CD14-positive monocyte (primary cell): ENCODE data around the gene GATA3. TPM values are rescaled to one million over a fixed set of nuclear protein-coding genes. Genes with fewer than 3 reads are reported as not detected.

Experiments used
- DNase-seq, 3 donors: peaks; one replicate each; pipeline ENCODE4 v3.0.0-alpha.2; 2011 to 2022
- H2AFZ ChIP-seq: 2 replicates; pipeline ENCODE4 v1.6.0; 2012; ENCODE audit warnings: mild to moderate bottlenecking, low read depth, low read length, inconsistent platforms; ENCODE audit not compliant: insufficient read depth, poor library complexity, severe bottlenecking
- H3K27ac ChIP-seq, 2 donors: 1 replicate in 1 of 2; 2 replicates in 1 of 2; pipeline ENCODE4 v1.5.1; 2012 to 2013; ENCODE audit warnings: low read length in 2 of 2, control low read depth in 1 of 2, inconsistent platforms in 1 of 2, low read depth in 1 of 2, mild to moderate bottlenecking in 1 of 2
- H3K27me3 ChIP-seq, 2 donors: one replicate each; pipeline versions ENCODE4 v1.6.0 to v1.6.1; 2011 to 2013; ENCODE audit warnings: low read length in 2 of 2; ENCODE audit not compliant: control insufficient read depth in 2 of 2, insufficient read depth in 2 of 2
- H3K36me3 ChIP-seq, 2 donors: replicated peaks in 1 of 2; 1 replicate in 1 of 2; 2 replicates in 1 of 2; pipeline versions ENCODE4 v1.5.1 to v1.6.1; 2012 to 2013; ENCODE audit warnings: low read length in 2 of 2, control low read depth in 1 of 2, inconsistent platforms in 1 of 2, mild to moderate bottlenecking in 1 of 2; ENCODE audit not compliant: insufficient read depth in 2 of 2, control insufficient read depth in 1 of 2
- H3K4me1 ChIP-seq, 2 donors: 1 replicate in 1 of 2; 2 replicates in 1 of 2; pipeline versions ENCODE4 v1.5.1 to v1.6.1; 2012 to 2013; ENCODE audit warnings: low read length in 2 of 2, control low read depth in 1 of 2, inconsistent platforms in 1 of 2, mild to moderate bottlenecking in 1 of 2, moderate library complexity in 1 of 2; ENCODE audit not compliant: insufficient read depth in 2 of 2, control insufficient read depth in 1 of 2
- H3K4me2 ChIP-seq: replicated peaks from 2 replicates; pipeline ENCODE3; 2012; ENCODE audit warnings: low read length, moderate library complexity, mild to moderate bottlenecking; ENCODE audit not compliant: poor library complexity, severe bottlenecking; ENCODE audit errors: extremely low read depth
- H3K4me3 ChIP-seq, 3 experiments: fragments of 200-600 bp in 1 of 3; sonication (generic) in 1 of 3; replicated peaks in 1 of 3; 1 replicate in 2 of 3; 2 replicates in 1 of 3; pipeline ENCODE4 v1.5.1; 2011 to 2013; ENCODE audit warnings: low read length in 3 of 3, mild to moderate bottlenecking in 3 of 3, control low read depth in 2 of 3, low read depth in 2 of 3, inconsistent platforms in 1 of 3, moderate library complexity in 1 of 3
- H3K79me2 ChIP-seq: 2 replicates; pipeline ENCODE4 v1.6.0; 2012; ENCODE audit warnings: mild to moderate bottlenecking, control low read depth, inconsistent platforms, low read length, moderate library complexity; ENCODE audit not compliant: insufficient read depth
- H3K9ac ChIP-seq: 2 replicates; pipeline ENCODE4 v1.6.0; 2017; ENCODE audit warnings: low read length, mild to moderate bottlenecking; ENCODE audit not compliant: insufficient read depth, poor library complexity, severe bottlenecking
- H3K9me3 ChIP-seq, 2 donors: replicated peaks in 1 of 2; 1 replicate in 1 of 2; 2 replicates in 1 of 2; pipeline versions ENCODE4 v1.5.1 to v1.6.1; 2012 to 2013; ENCODE audit warnings: low read length in 2 of 2, control low read depth in 1 of 2; ENCODE audit not compliant: control insufficient read depth in 1 of 2, insufficient read depth in 1 of 2
- H4K20me1 ChIP-seq: 2 replicates; pipeline ENCODE4 v1.6.0; 2012; ENCODE audit warnings: mild to moderate bottlenecking, low read length, control low read depth, moderate library complexity; ENCODE audit not compliant: insufficient read depth
- H3K27ac Mint-ChIP-seq, 7 donors: one replicate each; pipeline ENCODE4 v1.8.0; 2020; ENCODE audit warnings: mild to moderate bottlenecking in 7 of 7, mixed read lengths in 7 of 7, moderate library complexity in 6 of 7, inconsistent platforms in 2 of 7
- H3K27me3 Mint-ChIP-seq, 3 donors: one replicate each; pipeline ENCODE4 v1.8.0; 2021 to 2022; ENCODE audit warnings: low read depth in 3 of 3, mild to moderate bottlenecking in 3 of 3, mixed read lengths in 3 of 3, moderate library complexity in 3 of 3, inconsistent platforms in 1 of 3
- H3K36me3 Mint-ChIP-seq, 2 donors: one replicate each; pipeline ENCODE4 v1.8.0; 2020; ENCODE audit warnings: mixed read lengths in 2 of 2, inconsistent platforms in 1 of 2, mild to moderate bottlenecking in 1 of 2
- H3K4me1 Mint-ChIP-seq: one replicate; pipeline ENCODE4 v1.8.0; 2020; ENCODE audit warnings: mild to moderate bottlenecking, mixed read lengths
- H3K4me3 Mint-ChIP-seq, 2 donors: one replicate each; pipeline ENCODE4 v1.8.0; 2020; ENCODE audit warnings: mild to moderate bottlenecking in 2 of 2, mixed read lengths in 2 of 2, moderate library complexity in 1 of 2
- H3K9me3 Mint-ChIP-seq, 7 donors: one replicate each; pipeline ENCODE4 v1.8.0; 2020 to 2022; ENCODE audit warnings: mixed read lengths in 7 of 7, mild to moderate bottlenecking in 6 of 7, moderate library complexity in 6 of 7, inconsistent platforms in 2 of 7
- WGBS: methylation state at CpG from one replicate; pipeline ENCODE4 v1.1.5; 2013; ENCODE audit warnings: missing lambda C conversion rate; ENCODE audit not compliant: insufficient coverage; 5-methylcytosine and 5-hydroxymethylcytosine counted together
- intact Hi-C, 2 donors: fragments of 100-400 bp; cut with micrococcal nuclease; formaldehyde crosslinking; loops; one replicate each; pipeline versions ENCODE4 v1.15.0 to v1.15.1; 2023
- polyA plus RNA-seq, 3 donors: library from polyadenylated mRNA; depleted of rRNA in 1 of 3; unstranded in 2 of 3; stranded (reverse) in 1 of 3; fragments of 300-500 nt in 2 of 3; fragments of >200 nt in 1 of 3; fragmentation: Illumina TruSeq in 2 of 3; gene quantifications; 1 replicate in 2 of 3; 2 replicates in 1 of 3; pipeline ENCODE4 v1.2.3, GENCODE V29; 2012 to 2021
- TF ChIP-seq, protein P1 (sequence below): fragments of 200-600 bp; IDR thresholded peaks from one replicate; pipeline ENCODE4 v1.8.0; 2022; ENCODE audit warnings: antibody characterized with exemption, mild to moderate bottlenecking

Gene GATA3
- polyA plus RNA-seq, 3 donors, result 0.07 to 0.08 TPM; not detected in 1

DNA sequence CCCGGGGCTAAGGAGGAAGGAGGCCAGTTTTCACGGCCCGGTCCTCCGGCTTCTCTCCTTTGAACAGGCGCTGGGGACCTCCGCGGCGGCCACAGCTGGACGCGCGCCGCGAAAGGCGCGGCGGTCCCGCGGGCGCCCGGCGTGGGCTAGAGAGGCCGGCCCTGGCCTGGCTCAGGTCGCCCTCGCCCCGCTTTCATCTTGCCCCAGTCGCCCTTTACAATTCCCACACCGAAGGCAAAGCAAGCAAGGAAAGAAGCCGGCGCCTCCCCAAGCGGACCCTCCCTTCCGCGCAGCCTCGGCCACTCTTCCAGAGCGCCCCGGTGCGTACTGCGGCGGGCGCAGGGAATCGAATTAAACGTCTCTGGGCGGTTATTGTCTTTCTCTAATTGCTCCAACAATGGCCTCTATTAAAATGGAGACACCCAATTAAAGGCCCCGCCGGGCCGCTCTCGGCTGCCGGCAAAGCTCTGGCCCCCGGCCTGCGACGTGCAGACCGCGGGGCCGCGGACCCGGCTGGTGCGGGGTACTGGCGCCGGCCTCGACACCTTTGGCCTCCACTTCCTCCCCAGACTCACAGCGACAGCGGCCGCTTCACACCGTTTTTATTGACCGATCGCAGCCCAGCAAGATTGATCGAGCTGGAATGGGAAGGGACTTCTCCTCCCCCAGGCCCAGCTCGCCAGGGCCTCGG, 4.5 kb upstream of the GATA3 start:
- peaks cover 24 to 37% of the 10 kb centered on the region in 2 donors for H3K4me1 ChIP-seq
- no peak overlapping the region for H3K4me3 ChIP-seq
- peak overlapping the region in 1 of 2 donors; percentile 80 for H3K4me3 Mint-ChIP-seq
- peaks cover 39% of the 10 kb centered on the region for H3K4me1 Mint-ChIP-seq
- peaks cover 84 to 97% of the 10 kb centered on the region in 2 donors for H3K27me3 ChIP-seq
- H3K36me3 Mint-ChIP-seq, result peaks cover 4 to 11% of the 10 kb centered on the region in 2 donors
- intact Hi-C loops, result no loop called here
- peaks cover 7 to 58% of the 10 kb centered on the region in 2 donors for H3K9me3 ChIP-seq
- H3K79me2 ChIP-seq, result no peaks in the 10 kb centered on the region
- no peak overlapping the region for H2AFZ ChIP-seq
- H3K27ac Mint-ChIP-seq, result no peak overlapping the region
- H3K36me3 ChIP-seq, result no peaks in the 10 kb centered on the region
- TF ChIP-seq, protein P1, sequence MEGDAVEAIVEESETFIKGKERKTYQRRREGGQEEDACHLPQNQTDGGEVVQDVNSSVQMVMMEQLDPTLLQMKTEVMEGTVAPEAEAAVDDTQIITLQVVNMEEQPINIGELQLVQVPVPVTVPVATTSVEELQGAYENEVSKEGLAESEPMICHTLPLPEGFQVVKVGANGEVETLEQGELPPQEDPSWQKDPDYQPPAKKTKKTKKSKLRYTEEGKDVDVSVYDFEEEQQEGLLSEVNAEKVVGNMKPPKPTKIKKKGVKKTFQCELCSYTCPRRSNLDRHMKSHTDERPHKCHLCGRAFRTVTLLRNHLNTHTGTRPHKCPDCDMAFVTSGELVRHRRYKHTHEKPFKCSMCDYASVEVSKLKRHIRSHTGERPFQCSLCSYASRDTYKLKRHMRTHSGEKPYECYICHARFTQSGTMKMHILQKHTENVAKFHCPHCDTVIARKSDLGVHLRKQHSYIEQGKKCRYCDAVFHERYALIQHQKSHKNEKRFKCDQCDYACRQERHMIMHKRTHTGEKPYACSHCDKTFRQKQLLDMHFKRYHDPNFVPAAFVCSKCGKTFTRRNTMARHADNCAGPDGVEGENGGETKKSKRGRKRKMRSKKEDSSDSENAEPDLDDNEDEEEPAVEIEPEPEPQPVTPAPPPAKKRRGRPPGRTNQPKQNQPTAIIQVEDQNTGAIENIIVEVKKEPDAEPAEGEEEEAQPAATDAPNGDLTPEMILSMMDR, result no peak
- H3K9me3 Mint-ChIP-seq, result peaks cover 0 to 40% (median 31%) of the 10 kb centered on the region in 7 donors
- WGBS, result under 1% methylated on average over 56 of the region's 68 CpGs
- H3K4me2 ChIP-seq, result peak overlapping the region; percentile 29
- DNase-seq, result no peak
- H4K20me1 ChIP-seq, result no peaks in the 10 kb centered on the region
- H3K27me3 Mint-ChIP-seq, result peaks cover 83 to 98% (median 88%) of the 10 kb centered on the region in 3 donors
- no peak overlapping the region for H3K27ac ChIP-seq
- H3K9ac ChIP-seq, result no peak overlapping the region

DNA sequence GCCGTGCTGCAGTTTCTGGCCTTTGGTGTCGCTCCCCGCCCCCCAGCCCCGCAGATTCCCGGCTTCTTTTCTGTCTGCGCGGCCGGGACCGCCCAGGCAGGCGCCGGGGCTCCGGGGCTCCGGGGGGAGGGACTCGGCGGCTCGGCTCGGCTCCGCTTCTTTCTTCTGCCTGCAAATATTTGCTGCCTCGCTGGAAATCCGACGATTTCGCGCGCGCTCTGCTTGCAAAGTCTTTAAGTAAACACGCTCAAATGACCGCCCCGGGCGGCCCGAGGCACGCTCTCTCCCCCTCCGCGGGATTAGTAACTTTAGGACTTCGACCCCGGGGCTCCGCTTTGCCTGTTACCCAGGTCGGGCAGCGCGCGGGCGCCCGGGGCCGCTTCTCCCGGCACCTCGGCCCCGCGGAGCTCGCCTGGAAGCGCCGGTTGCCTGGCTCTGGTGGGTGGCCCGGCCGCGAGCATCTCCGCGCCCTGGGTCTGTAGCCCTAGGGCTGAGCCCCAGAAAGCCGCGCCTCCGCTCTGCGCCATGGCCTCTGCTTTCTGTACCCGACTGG, 3.9 kb upstream of the GATA3 start:
- H4K20me1 ChIP-seq, result no peaks in the 10 kb centered on the region
- H3K27ac ChIP-seq, result no peak overlapping the region
- H3K4me3 ChIP-seq, result no peak overlapping the region
- Mint-ChIP-seq H3K4me3 (peak overlapping the region; percentile 48 to 80), H3K9me3 (peaks cover 0 to 41% (median 31%) of the 10 kb centered on the region in 7 donors), H3K27ac (no peak overlapping the region), H3K36me3 (peaks cover 7 to 13% of the 10 kb centered on the region in 2 donors), H3K27me3 (peaks cover 83 to 98% (median 87%) of the 10 kb centered on the region in 3 donors), H3K4me1 (peaks cover 39% of the 10 kb centered on the region)
- no peak for DNase-seq
- H2AFZ ChIP-seq, result no peak overlapping the region
- TF ChIP-seq, protein P1, result no peak
- H3K79me2 ChIP-seq, result no peaks in the 10 kb centered on the region
- WGBS, result under 1% methylated on average over 55 of the region's 60 CpGs
- peaks cover 83 to 97% of the 10 kb centered on the region in 2 donors for H3K27me3 ChIP-seq
- H3K9ac ChIP-seq, result no peak overlapping the region
- no peaks in the 10 kb centered on the region for H3K36me3 ChIP-seq
- H3K4me1 ChIP-seq, result peaks cover 27 to 39% of the 10 kb centered on the region in 2 donors
- intact Hi-C loops, result no loop called here
- H3K9me3 ChIP-seq, result peaks cover 7 to 58% of the 10 kb centered on the region in 2 donors
- H3K4me2 ChIP-seq, result peak overlapping the region; percentile 29
